ENCODE results near the gene MZF1. TPM values are rescaled to one million over a fixed set of nuclear protein-coding genes. Genes with fewer than 3 reads are reported as not detected.

MZF1 gene
- total RNA-seq, 1 experiment from 2014 or later = 23.8 TPM

DNA sequence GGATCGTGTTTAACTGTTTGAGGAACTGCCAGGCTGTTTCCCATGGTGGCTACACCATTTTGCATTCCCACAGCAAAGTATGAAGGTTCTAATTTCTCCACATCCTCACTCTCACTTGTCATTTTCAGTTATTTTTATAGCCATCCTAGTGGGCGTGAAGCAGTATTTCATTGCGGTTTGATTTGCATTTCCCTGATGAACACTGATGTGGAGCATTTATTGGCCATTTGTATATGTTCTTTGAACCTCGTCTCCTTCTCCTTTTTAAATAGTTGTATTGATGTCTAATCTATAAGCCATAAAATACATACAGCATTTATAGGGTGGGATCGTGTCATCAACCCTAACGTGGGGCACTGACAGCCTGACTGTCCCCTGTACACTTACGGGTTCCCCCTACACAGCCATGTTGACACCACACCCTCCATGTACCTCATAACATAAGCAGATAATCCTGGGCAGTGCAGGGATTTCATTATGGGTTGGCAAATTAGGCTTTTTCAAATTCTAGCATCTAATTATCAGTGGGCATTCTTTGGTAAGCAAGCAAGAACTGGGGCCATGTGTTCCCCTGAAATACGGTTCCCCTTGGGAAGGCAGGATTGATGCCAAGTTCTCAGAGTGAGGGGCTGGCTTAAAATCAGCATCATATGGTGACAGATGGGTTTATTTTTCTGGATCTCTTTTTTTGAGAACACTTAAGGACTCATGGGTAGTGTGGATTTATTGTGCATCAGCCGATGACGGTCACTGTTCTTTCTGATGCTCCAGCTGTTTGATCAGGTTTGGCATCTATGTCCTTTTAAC lies 41.9 kb downstream of the MZF1 start:
- no peaks in the 10 kb centered on the region for H3K36me3 ChIP-seq
- DNase-seq = no peak
- H3K27me3 ChIP-seq = peaks cover 33% of the 10 kb centered on the region
- H3K9me3 ChIP-seq = no peaks in the 10 kb centered on the region
- H3K4me3 ChIP-seq = no peak overlapping the region

DNA sequence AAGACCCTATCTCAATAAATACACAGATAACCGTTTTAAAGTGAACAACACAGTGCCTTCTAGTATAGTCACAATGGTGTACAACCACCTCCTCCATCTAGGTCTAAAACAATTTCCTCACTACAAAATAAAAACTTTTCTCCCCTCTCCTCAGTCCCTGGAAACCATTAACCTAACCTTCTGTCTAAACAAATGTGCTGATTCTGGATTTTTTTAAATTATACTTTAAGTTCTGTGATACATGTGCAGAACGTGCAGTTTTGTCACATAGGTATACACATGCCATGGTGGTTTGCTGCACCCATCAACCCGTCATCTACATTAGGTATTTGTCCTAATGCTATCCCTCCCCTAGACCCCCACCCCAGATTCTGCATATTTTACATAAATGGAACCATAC lies 43.7 kb downstream of the MZF1 start:
- Histone ChIP-seq H3K27me3 (peaks cover 33% of the 10 kb centered on the region), H3K36me3 (no peaks in the 10 kb centered on the region), H3K9me3 (no peaks in the 10 kb centered on the region), H3K4me3 (no peak overlapping the region)
- DNase-seq = no peak

DNA sequence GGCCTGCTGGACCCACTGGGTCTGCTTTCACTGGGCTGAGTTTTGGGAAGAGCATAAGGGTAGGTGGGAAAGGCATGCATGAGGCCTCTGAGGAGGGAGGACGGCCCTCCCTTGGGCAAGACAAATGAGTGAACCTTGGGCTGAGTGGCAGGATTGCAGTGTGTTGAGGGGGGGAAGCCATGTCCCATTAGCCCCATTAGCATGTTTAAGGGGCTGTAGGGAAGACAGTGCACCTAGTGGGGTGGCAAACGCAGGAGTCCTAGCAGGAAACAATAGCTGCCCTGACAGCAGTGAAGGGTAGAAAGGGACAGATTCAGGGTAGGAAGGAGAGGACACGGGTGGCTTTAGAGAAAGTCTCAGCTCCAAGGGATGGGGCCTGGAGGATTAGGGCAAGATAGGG lies 50.4 kb downstream of the MZF1 start:
- Histone ChIP-seq H3K4me3 (no peak overlapping the region), H3K36me3 (no peaks in the 10 kb centered on the region), H3K9me3 (no peaks in the 10 kb centered on the region), H3K27me3 (no peaks in the 10 kb centered on the region)
- no peak for DNase-seq

DNA sequence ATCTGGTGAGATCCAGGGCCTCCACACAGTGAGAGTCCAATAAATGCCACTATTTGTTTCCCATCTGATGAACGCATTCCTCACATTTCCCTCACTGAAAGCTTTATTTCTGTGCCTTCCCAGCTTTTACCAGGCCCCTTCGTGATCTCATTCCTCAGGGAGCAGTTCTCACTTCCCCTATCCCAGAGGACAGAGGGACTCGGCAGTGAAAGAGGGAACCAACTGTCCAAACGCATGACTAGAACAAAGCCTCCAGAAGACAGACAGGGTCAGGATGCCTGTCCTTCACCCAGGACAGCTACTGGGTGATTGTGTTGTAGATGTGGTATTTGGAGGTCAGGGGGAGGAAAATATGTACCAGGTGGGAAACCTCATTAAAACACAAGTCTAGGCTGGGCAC lies 51.5 kb downstream of the MZF1 start:
- DNase-seq = no peak
- H3K9me3 ChIP-seq = no peaks in the 10 kb centered on the region
- H3K27me3 ChIP-seq = no peaks in the 10 kb centered on the region
- no peak overlapping the region for H3K4me3 ChIP-seq
- H3K36me3 ChIP-seq = peaks cover 7% of the 10 kb centered on the region

DNA sequence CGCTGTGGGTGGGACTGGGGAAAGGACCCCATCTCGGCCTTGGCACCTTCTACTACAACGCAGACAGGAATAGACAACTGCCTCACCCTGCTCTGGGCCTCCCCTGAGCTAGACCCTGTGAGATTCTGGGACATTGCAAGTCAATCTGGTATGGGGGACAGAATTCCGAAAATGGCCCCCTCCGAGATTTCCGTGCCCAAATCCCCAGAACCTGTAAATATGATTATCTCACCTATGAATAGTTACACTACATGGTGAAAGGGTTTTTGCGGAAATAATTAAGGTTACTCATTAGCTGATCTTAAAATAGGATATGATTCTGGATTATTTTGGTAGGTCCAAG lies 52.9 kb downstream of the MZF1 start:
- Histone ChIP-seq H3K36me3 (peaks cover 17% of the 10 kb centered on the region), H3K4me3 (peak overlapping the region; percentile 71), H3K27me3 (no peaks in the 10 kb centered on the region), H3K9me3 (no peaks in the 10 kb centered on the region)
- DNase-seq = no peak

DNA sequence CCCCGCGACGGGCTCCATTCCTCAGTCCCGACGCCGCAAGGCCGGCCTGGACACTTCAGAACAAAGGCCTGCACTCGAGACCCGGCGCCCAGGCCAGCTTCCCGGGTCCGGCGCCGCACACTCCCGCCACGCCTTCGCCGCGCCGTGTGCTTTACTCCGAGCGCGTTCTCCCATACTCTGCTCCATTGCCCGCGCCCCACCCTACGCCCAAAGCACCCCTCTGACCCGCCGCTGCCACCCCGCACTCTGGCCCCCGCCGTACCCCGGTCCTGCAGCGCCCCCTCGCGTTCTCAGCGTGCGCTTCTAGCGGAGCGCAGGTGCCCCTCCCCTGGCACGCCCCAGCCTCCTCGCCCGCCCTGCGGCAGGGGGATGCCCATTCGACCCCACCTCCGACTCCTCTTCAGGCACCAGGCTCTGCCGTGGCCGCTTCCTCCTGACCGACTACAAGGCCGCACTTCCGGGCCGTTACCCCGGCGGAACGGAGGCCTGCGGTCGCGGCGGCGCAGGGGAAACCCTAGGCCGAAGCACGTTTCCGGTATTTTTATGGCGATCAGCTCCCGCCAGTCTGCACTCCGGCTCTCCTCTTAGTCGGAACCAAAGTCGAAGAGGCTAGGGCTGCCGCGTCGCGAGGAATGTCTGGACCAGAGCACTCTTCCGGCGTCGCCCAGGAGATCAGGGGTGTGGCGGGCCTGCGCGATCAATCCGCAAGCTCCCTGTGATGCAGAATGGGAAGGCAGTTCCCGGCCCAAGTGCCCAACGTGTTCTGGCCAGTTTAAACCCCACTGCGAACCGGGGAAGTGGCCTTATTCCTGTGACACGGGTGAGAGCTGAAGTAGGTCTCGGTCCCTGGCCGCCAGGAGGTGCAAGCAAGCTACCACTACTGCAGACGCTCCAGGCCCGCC lies 53.5 kb downstream of the MZF1 start, which contains the start of gene ZBTB45:
TSS of gene ZBTB45 (minus strand) at position 456 of the 902 bp plus-strand sequence. CDS start 2,137 bp downstream, outside the sequence.
- Histone ChIP-seq H3K36me3 (peaks cover 17% of the 10 kb centered on the region), H3K27me3 (no peaks in the 10 kb centered on the region), H3K9me3 (no peaks in the 10 kb centered on the region), H3K4me3 (peak within 1 kb of the TSS; percentile 71)
- DNase-seq = peak; percentile 97

DNA sequence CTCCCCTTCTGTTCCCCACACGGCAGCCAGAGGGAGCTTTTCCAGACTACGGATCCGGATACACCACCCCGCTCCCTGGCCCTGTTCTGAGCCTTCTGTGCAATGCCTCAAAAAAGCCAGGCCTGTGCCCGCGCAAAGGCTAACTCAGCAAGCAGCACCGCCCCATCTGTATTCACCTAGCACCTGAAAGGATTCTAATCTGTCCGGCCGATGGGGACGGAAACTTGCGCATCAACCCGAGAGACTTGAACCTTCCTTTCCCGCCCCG lies 54.1 kb downstream of the MZF1 start:
- Histone ChIP-seq H3K36me3 (peaks cover 17% of the 10 kb centered on the region), H3K27me3 (no peaks in the 10 kb centered on the region), H3K9me3 (no peaks in the 10 kb centered on the region), H3K4me3 (peak overlapping the region; percentile 71)
- peak; percentile 80 for DNase-seq

DNA sequence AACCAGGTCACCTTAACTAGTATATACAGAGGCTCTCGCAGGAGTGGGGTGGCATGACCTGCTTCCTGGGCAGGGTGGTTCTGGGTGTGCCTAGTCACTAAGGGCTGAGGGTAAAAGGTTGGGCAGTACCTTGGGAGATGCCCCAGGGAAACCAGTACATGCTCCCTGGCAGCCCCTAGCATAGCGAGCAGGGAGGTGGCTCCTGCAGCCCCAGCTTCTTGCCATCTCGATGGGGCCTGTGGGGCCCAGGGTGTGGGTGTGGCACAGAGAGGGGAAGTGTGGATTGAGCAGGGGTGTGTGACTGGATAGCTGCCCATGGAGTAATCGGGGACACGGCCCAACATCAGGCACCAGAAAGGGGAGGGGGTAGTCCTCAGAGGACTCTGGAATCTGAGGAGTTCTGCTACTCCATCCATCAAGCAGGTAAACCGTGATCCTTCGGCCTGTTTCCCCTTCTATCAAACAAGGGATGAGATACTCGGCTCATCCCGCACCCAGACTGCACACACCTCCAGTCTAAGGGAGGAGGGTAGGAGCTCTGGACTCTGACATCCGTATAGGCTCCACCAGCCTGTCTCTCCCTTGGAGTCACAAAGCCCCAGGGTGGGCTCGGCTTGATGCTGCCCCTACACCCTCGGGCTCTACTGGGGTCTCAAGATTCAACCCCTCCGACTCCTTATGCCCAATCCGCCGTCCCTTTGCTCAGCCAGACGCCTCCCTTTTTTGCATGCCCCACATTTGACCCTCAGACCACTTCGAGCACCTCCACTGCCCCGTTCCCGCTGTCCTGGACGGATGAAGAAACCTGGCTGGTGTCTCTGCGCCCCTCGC lies 54.7 kb downstream of the MZF1 start:
- Histone ChIP-seq H3K36me3 (peaks cover 17% of the 10 kb centered on the region), H3K27me3 (no peaks in the 10 kb centered on the region)
- DNase-seq = peak; percentile 21

DNA sequence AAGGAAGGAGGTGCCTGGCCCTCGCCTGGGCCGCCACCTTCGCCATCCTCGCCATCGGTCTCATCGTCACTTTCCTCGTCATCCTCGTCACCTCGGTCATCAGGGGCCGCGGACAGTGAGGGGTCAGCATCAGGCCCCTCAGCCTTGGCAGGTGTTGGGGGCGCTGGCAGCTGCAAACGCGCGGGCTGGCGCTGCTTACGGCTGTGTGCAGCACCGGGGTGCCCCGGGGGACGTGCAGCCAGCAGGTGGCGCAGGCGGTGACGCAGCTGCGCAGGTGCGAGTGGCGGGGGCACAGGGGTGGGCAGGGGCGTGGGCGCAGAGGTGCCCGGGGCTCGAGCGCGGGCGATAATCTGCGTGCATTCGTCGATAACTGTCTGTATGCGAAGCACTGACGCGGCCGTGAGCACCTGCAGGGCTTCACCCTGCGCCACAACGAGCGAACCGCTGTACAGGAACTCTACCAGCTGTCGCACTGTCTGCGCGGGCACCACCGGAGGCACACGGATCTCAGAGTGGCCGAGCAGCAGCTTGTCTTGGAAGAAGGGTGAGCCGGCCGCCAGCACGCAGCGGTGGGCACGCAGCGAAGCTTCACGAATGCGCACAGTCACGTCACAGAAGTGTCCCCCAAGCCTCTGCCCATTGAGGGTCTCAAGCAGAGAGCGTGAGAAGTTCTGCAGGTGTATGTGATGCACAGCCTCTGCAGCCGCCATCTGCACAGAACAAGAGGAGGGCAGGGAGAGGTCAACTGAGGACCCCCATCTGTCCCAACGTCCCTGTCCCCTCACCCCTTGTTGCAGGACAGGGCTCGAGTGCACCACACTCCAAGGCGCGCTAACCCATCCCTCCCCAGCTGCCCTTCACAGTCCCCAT lies 55.9 kb downstream of the MZF1 start:
- H3K9me3 ChIP-seq = no peaks in the 10 kb centered on the region
- H3K27me3 ChIP-seq = no peaks in the 10 kb centered on the region
- DNase-seq = no peak
- H3K4me3 ChIP-seq = no peak overlapping the region
- H3K36me3 ChIP-seq = peaks cover 19% of the 10 kb centered on the region

More for the DNA sequence above, 54.7 kb downstream of the MZF1 start:
- Histone ChIP-seq H3K9me3 (no peaks in the 10 kb centered on the region), H3K4me3 (peak overlapping the region; percentile 71)

DNA sequence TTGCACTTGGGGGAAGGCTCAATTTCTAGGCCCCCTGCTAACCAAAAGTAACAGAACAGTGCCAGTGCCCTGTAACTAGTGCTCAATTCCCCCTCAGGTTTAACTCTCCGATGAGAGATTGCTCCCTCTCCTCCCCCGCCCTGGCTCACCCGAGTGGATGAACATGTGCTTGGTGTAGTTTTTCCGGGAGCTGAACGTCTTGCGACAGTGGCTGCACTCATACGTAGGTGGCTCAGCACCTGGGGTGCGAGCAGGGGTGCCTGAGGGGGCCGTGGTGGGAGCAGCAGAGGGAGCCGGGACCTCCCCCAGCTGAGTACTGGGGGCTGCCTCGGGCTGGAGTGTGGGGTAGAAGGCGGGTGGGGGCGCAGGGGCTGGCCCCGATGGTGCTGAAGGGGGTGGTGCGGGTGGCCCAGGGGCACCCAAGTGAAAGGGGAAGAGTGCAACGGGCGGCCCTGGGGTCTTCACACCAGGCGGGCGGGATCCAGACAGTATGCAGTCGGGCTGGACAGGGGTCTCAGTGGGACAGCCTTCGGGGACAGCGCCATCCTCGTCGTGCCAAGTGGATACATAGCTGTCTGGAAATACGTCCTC lies 56.8 kb downstream of the MZF1 start:
- H3K36me3 ChIP-seq = peaks cover 19% of the 10 kb centered on the region
- H3K27me3 ChIP-seq = no peaks in the 10 kb centered on the region
- no peak for DNase-seq
- H3K4me3 ChIP-seq = no peak overlapping the region
- H3K9me3 ChIP-seq = no peaks in the 10 kb centered on the region

DNA sequence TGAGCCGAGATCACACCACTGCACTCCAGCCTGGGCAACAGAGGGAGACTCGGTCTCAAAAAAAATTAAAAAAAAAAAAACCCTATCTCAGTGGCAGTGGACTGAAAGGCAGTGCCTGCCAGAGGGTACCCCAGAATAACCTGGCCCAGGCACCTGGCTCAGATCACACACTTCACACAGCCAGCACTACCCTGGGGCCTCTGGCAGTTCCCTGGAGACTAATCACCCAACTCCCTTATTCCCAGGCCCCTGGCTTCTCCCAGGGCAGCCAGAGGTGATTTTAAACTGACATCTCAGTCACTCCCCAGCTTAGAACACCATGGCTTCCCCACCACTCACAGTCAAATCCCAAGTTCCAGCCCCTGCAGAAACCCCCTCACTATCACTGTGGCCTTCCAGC lies 57.9 kb downstream of the MZF1 start:
- Histone ChIP-seq H3K36me3 (peaks cover 19% of the 10 kb centered on the region), H3K27me3 (no peaks in the 10 kb centered on the region), H3K9me3 (no peaks in the 10 kb centered on the region), H3K4me3 (no peak overlapping the region)
- DNase-seq = no peak

DNA sequence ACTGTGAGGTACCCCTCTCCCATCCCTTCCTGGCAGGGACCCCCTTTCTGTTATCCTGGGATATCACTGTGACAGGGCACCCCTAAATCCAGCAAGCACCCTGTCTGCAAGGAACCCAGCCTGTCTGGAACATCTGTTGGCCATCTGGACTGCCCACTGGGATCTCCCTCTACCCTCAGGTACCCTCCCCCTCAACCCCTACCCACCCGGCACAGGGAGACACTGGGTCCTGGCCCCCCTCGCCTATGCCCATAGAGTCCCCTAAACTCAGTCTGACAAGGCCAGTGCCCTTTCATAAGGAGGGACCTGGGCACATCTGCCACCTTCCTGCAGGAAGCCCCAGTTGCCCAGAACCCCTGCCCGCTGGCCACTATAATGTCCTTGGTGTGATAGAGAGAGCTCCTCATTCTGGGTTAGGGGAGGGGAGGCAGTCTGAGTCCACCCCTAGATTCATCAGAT lies 58.5 kb downstream of the MZF1 start:
- DNase-seq = no peak
- H3K4me3 ChIP-seq = no peak overlapping the region
- no peaks in the 10 kb centered on the region for H3K27me3 ChIP-seq
- H3K9me3 ChIP-seq = no peaks in the 10 kb centered on the region
- peaks cover 22% of the 10 kb centered on the region for H3K36me3 ChIP-seq

DNA sequence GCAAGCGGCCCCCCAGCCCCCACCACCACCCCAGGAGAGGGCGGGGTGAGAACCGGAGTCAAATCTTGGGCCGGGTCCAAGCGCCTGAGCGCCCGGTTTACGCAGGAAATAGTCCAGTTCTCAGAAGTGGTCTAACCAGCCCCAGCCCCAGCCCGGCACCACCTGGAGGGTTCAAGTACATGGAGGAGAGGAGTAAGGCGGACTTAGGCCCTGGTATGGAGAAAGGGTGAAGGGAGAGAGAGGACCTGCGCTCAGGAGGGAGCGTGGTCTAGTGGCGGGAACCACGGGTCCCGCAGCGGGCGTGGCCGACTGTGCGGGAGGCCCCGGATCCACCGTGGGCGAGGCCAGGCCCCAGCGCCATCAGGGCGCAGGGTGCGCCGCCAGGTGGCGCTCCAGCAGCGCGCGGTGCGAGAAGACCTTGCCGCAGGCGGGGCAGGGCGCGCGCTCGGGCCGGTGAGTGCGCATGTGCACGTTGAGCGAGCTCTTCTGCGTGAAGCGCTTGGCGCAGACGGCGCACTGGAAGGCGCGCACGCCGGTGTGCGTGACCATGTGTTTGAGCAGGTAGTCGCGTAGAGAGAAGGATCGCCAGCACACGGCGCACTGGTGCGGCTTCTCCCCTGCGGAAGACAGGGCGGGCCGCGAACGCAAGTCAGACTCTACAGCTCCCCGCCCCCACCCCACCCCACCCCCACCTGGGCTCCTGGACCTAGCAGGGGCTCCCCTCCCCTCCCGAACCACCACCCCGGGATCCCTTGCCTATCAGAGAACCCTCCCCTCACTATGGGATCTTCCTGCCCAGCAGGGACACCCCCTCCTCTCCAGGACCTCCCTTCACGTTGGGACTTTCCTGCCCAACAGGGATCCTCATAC lies 59.2 kb downstream of the MZF1 start:
- H3K4me3 ChIP-seq = no peak overlapping the region
- no peaks in the 10 kb centered on the region for H3K9me3 ChIP-seq
- H3K27me3 ChIP-seq = no peaks in the 10 kb centered on the region
- no peak for DNase-seq
- peaks cover 23% of the 10 kb centered on the region for H3K36me3 ChIP-seq

DNA sequence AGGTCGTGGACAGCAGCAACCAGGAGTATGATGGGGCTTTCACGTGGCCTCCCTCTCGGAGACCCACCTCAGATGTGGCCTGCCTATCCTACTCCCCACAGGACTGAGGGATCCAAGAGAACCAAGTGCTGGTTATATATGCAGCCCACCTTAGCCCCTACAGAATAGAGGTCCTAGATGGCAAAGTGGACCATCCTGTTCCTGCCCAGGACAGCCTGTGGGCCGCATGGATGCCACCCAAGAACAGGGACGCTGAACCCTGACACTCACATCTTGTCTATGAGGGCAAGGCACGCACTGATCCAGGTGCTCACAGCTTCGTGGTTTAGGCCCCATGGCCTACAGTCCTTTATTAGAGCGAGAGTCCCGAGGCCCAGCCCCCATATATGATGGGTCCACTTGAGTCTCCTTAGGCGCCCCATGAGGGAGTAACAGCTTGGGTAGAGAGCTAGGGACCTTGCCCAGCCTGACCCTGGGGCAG lies 59.9 kb downstream of the MZF1 start:
- no peaks in the 10 kb centered on the region for H3K27me3 ChIP-seq
- H3K36me3 ChIP-seq = peaks cover 23% of the 10 kb centered on the region
- no peak for DNase-seq
- H3K4me3 ChIP-seq = no peak overlapping the region
- no peaks in the 10 kb centered on the region for H3K9me3 ChIP-seq

Data from MG63 (cell line).